ENCODE data around the gene OTOGL.
"Not testable (repeated sequence)": the region's sequence is repeated elsewhere in the genome, so short reads cannot be mapped to it uniquely, and the experiment has no call there.

The OTOGL gene

GRCh38 chr12:80120994-80121393 is 21.7 kb downstream of the OTOGL start:
- H3K9me3 ChIP-seq (replicated peaks in 1 of 11), result peaks cover 0 to 4% (median 0%) of the 10 kb centered on the region in 11 experiments; a peak in 4 of 22 replicates
- H3K36me3 ChIP-seq, result no peaks in the 10 kb centered on the region
- no peaks in the 10 kb centered on the region for H3K4me1 ChIP-seq
- no peak overlapping the region for H3K9ac ChIP-seq
- no peak overlapping the region for H3K4me2 ChIP-seq
- H3K27me3 ChIP-seq, result no peaks in the 10 kb centered on the region
- no peaks in the 10 kb centered on the region for H4K20me1 ChIP-seq
- no peak overlapping the region for H3K4me3 ChIP-seq
- H3K27ac ChIP-seq, result no peak overlapping the region
- TF ChIP-seq Cebpa-rat (IDR thresholded peaks at IDR 0.05), result no peak

GRCh38 chr12:80121661-80122060 is 22.3 kb downstream of the OTOGL start:
- no peak for TF ChIP-seq Cebpa-rat (IDR thresholded peaks at IDR 0.05)
- no peak overlapping the region for H3K9ac ChIP-seq
- no peak overlapping the region for H3K4me3 ChIP-seq
- H3K4me1 ChIP-seq, result no peaks in the 10 kb centered on the region
- H3K9me3 ChIP-seq (replicated peaks in 1 of 11), result no peaks in the 10 kb centered on the region
- no peaks in the 10 kb centered on the region for H3K27me3 ChIP-seq
- no peak overlapping the region for H3K27ac ChIP-seq
- H4K20me1 ChIP-seq, result no peaks in the 10 kb centered on the region
- H3K36me3 ChIP-seq, result no peaks in the 10 kb centered on the region
- H3K4me2 ChIP-seq, result no peak overlapping the region

GRCh38 chr12:80129895-80130530 is 30.7 kb downstream of the OTOGL start:
- H3K4me1 ChIP-seq, result no peaks in the 10 kb centered on the region
- no peak overlapping the region for H3K4me3 ChIP-seq
- H4K20me1 ChIP-seq, result no peaks in the 10 kb centered on the region
- no peaks in the 10 kb centered on the region for H3K36me3 ChIP-seq
- peaks cover 0 to 6% (median 0%) of the 10 kb centered on the region in 11 experiments; a peak in 1 of 22 replicates for H3K9me3 ChIP-seq (replicated peaks in 1 of 11)
- H3K4me2 ChIP-seq, result no peak overlapping the region
- no peak overlapping the region for H3K9ac ChIP-seq
- no peaks in the 10 kb centered on the region for H3K27me3 ChIP-seq
- H3K27ac ChIP-seq, result no peak overlapping the region
- no peak for TF ChIP-seq Cebpa-rat (IDR thresholded peaks at IDR 0.05)

GRCh38 chr12:80135624-80136023 is 36.3 kb downstream of the OTOGL start:
- Histone ChIP-seq H3K4me3 (no peak overlapping the region), H3K9ac (no peak overlapping the region), H4K20me1 (no peaks in the 10 kb centered on the region), H3K9me3 (replicated peaks in 1 of 11) (no peaks in the 10 kb centered on the region), H3K27ac (no peak overlapping the region), H3K27me3 (no peaks in the 10 kb centered on the region), H3K4me2 (no peak overlapping the region), H3K36me3 (no peaks in the 10 kb centered on the region), H3K4me1 (no peaks in the 10 kb centered on the region)
- TF ChIP-seq Cebpa-rat (IDR thresholded peaks at IDR 0.05), result no peak

- H3K27ac ChIP-seq, result no peak overlapping the region
- H3K27me3 ChIP-seq, result no peaks in the 10 kb centered on the region
- H3K4me1 ChIP-seq, result no peaks in the 10 kb centered on the region
- no peaks in the 10 kb centered on the region for H3K9me3 ChIP-seq (replicated peaks in 1 of 11)
- no peaks in the 10 kb centered on the region for H3K36me3 ChIP-seq
- H3K9ac ChIP-seq, result no peak overlapping the region
- H3K4me3 ChIP-seq, result no peak overlapping the region
- no peak for TF ChIP-seq Cebpa-rat (IDR thresholded peaks at IDR 0.05)
- no peaks in the 10 kb centered on the region for H4K20me1 ChIP-seq
- no peak overlapping the region for H3K4me2 ChIP-seq
Observed at GRCh38 chr12:80140005-80140404, 40.7 kb downstream of the OTOGL start.

- Histone ChIP-seq H3K36me3 (no peaks in the 10 kb centered on the region), H3K27ac (no peak overlapping the region), H3K4me3 (no peak overlapping the region), H3K9me3 (replicated peaks in 1 of 11) (no peaks in the 10 kb centered on the region), H3K4me2 (no peak overlapping the region), H3K4me1 (no peaks in the 10 kb centered on the region), H4K20me1 (no peaks in the 10 kb centered on the region), H3K27me3 (no peaks in the 10 kb centered on the region), H3K9ac (no peak overlapping the region)
- TF ChIP-seq Cebpa-rat (IDR thresholded peaks at IDR 0.05), result no peak
Observed at GRCh38 chr12:80142640-80143039, 43.3 kb downstream of the OTOGL start.

- no peak for TF ChIP-seq Cebpa-rat (IDR thresholded peaks at IDR 0.05)
- H3K27ac ChIP-seq, result no peak overlapping the region
Observed at GRCh38 chr12:80143537-80143936, 44.2 kb downstream of the OTOGL start.

GRCh38 chr12:80149547-80150313 is 50.4 kb downstream of the OTOGL start:
- H3K9me3 ChIP-seq (replicated peaks in 1 of 11); H4K20me1 ChIP-seq; H3K27ac ChIP-seq; H3K9ac ChIP-seq; H3K4me3 ChIP-seq; H3K4me1 ChIP-seq; H3K36me3 ChIP-seq; H3K4me2 ChIP-seq; H3K27me3 ChIP-seq: not testable (repeated sequence)

More at GRCh38 chr12:80143537-80143936, 44.2 kb downstream of the OTOGL start:
- Histone ChIP-seq H3K9me3 (replicated peaks in 1 of 11) (no peaks in the 10 kb centered on the region), H3K9ac (no peak overlapping the region), H3K4me1 (no peaks in the 10 kb centered on the region), H3K4me3 (no peak overlapping the region), H3K36me3 (no peaks in the 10 kb centered on the region), H4K20me1 (no peaks in the 10 kb centered on the region), H3K4me2 (no peak overlapping the region), H3K27me3 (no peaks in the 10 kb centered on the region)

GRCh38 chr12:80151131-80151530 is 51.8 kb downstream of the OTOGL start:
- H4K20me1 ChIP-seq, result no peaks in the 10 kb centered on the region
- H3K4me1 ChIP-seq, result no peaks in the 10 kb centered on the region
- H3K4me2 ChIP-seq, result no peak overlapping the region
- H3K27ac ChIP-seq, result no peak overlapping the region
- H3K4me3 ChIP-seq, result no peak overlapping the region
- no peaks in the 10 kb centered on the region for H3K27me3 ChIP-seq
- H3K36me3 ChIP-seq, result no peaks in the 10 kb centered on the region
- H3K9me3 ChIP-seq (replicated peaks in 1 of 11), result no peaks in the 10 kb centered on the region
- no peak for TF ChIP-seq Cebpa-rat (IDR thresholded peaks at IDR 0.05)
- H3K9ac ChIP-seq, result no peak overlapping the region

GRCh38 chr12:80154261-80154660 is 54.9 kb downstream of the OTOGL start:
- Histone ChIP-seq H3K36me3 (no peaks in the 10 kb centered on the region), H3K4me1 (no peaks in the 10 kb centered on the region), H3K9ac (no peak overlapping the region), H3K27me3 (no peaks in the 10 kb centered on the region), H3K9me3 (replicated peaks in 1 of 11) (0 out of 22 replicates have a peak, but pooled peaks cover 0 to 6% (median 0%) of the 10 kb centered on the region in 11 experiments), H4K20me1 (no peaks in the 10 kb centered on the region), H3K27ac (no peak overlapping the region), H3K4me2 (no peak overlapping the region), H3K4me3 (no peak overlapping the region)
- TF ChIP-seq Cebpa-rat (IDR thresholded peaks at IDR 0.05), result no peak
